Activated CD4-positive, CD25-positive, alpha-beta regulatory T cell treated with anti-CD3 and anti-CD28 coated beads, Interleukin-2, amount 50 U/mL, for 72 hours (primary cell): ENCODE data around the gene FRMD4A.
"Not testable (repeated sequence)": the region's sequence is repeated elsewhere in the genome, so short reads cannot be mapped to it uniquely, and the experiment has no call there.

Experiments used
- DNase-seq: peaks from one replicate; pipeline ENCODE4 v3.0.0; 2021

The FRMD4A gene

DNA sequence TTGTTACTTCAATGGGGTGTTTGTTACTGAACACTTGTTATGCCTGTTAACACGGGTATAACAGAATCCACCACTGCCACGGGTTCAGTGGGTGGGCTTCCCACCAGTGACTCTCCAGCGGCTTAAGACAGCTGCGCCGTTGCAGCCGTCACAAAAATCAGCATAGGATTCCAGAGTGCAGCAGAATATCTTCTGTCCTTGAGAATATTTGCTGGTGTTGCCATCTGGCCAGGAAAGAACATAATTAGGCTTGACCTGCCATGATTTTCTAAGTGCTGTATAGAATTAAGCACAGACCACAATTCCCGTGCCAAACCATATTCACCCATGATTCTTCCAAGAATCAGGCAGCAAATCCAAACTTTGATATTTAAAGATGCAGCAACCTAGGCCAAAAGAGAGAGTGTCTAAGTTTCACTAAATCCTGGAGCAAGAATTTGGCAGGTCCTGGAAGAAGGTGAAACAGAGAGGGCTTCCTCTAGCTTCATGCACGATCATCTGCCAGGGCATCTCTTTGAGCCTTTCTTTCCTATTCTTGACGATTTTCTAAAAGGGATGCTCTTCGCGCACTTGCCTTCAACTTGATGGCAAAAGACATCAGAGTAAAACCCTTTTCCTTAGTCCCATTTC lies 95.0 kb downstream of the FRMD4A start:
- no peak for DNase-seq

DNA sequence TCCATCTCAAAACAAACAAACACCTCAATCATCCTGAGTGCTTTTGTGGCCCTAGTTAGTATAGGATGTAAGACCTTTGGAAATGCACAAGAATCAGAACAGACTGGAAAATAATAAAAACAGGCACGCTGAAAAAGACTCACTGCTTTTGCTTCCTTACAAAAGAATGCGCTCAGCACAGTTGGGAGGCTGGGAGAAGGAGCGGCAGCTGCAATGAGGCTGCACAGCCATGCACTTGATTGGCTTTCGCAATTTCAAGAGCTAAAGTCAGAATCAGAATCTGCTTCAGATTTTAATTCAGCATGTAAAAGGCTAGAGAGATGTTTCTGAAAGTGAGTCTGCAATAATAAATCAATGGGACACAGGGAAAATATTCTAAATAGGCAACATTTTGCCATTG lies 97.2 kb downstream of the FRMD4A start:
- no peak for DNase-seq

DNA sequence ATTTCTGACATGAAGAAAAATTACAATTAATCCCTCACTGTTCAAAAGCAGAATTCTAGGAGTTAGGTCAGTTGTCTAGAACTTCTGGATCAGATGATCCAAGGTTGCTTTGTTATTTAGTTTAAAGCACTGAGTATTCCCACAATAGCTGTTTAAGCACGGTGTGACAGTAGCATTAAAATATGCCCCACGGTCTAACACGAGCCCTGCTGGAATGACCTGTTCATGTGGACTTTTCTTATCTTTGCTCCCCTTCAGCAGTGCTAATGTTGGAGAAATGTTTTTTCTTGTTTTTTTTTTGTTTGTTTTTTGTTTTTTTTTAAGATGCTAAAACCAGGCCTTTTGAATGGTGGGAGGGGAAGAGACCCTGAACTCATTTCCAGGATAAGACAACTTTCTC lies 101.9 kb downstream of the FRMD4A start:
- DNase-seq, result not testable (repeated sequence)

DNA sequence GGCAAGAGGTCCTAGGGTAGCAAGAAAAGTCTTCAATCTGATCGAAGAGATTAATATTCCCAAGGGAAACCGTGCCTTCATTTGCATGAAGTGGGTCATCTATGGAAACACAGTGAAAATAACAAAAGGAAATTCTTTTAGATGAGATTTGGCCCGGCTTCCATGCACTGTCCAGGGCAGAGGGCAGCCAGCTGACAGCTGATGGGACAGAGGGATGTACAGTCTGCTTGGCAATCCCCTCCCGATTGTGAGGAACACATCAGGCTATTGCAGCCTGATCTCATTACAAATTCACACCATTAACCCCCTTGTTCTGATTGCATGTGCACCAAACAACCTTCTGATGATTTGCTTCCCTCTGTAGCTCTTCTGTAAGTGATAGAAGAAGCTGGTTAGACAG lies 105.3 kb downstream of the FRMD4A start:
- DNase-seq, result no peak

DNA sequence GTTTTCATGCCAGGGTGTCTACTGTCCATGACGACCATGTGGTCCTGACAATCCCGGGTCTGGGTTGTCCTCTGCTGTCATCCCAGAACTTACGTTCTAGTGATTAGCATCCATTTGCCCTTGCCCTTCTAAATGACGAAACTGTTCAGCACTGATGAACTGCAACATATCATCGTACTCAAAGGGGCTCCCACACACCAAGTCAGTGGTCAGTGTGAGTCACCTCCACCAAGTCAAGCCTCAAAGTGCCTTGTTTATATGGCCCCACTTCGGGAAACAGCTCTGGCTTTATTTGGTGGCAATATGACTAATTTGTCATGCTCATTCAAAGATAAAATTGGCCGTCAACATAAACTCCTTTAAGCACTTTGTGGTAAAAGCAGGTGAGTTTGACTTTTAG lies 110.7 kb downstream of the FRMD4A start:
- DNase-seq, result no peak

DNA sequence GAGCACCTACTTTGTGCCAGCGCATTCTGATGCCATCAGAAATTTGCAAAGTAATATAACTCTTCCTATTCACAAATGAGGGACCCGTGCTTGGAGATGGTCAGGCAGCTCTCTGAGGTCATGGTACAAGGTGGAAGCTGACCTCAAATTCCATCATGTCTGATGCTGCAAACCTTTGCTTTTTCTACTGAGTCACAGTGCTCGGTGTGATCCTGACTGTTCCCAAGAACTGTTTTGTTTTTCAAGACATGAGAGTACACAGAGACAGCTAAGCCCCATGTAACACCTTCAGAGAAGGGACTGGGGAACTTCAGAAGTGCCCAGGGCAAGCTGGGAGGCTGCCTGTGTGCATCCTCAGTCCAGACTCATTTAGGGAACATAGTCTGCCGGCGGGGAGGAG lies 111.3 kb downstream of the FRMD4A start:
- DNase-seq, result no peak

DNA sequence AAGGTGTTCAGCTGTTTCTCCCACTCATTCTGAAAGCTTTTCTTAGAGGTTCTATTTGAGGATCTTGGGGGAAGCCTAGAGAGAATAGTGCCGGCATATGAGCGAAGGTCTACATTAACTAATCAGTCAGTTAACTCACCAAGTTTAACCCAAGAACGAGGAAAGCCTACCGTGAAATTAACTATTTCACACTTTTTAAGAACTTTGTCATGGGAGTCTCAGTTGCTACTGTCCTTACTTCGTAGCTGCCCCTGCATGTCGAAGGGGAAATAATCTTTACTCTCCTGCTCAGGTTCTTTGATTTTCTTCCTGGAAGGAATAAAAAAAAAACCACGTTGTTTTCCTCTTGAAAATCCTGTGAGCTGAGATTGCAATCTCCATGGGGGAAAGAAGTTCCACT lies 115.1 kb downstream of the FRMD4A start:
- DNase-seq, result no peak

DNA sequence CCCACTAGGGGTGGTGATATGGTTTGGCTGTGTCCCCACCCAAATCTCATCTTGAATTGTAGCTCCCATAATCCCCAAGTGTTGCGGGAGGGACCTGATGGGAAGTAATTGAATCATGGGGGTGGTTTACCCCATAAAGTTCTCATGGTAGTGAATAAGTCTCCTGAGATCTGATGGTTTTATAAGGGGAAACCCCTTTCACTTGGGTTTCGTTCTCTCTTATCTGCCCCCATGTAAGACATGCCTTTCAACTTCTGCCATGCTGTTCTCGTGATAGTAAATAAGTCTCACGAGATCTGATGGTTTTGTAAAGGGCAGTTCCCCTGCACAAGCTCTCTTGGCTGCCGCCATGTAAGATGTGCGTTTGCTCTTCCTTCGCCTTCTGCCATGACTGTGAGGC lies 117.0 kb downstream of the FRMD4A start:
- DNase-seq, result not testable (repeated sequence)

DNA sequence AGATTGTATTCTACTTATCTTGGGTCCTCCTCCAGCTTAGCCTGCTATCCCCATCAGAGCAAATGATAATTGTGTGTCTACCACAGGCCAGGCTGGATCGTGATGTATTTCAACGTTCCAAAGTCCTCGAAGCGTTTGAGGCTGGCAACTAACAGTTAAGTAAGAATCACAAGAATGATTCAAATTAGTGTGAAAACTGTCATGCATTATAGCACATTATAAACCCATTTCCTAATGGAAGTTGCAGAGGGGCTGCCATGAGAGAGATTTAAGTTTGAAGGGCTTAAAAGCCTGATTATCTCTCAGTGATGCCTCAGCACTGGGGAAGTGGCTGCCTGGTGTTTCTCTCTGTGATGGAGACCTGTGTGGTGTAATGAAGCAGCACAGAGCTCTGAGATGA lies 119.1 kb downstream of the FRMD4A start:
- no peak for DNase-seq

DNA sequence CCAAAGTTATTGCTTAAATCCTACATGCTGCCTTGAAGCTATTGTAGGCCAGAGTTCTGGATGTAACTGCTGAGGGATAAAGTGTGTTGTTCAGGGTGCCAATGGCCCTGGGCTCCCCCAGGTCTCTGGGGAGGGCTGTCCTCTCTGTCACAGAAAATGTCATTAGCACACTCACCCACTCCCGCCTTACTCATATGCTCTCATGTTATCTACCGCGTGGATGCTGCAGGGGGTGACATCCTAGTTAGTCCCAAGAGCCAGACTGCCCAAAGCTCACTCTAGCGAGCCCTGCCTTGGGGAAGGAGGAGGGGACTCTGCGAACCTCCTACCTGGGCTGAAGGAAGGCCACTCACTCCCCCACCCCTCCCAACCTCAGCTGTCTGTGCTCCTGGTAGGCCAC lies 122.5 kb downstream of the FRMD4A start:
- no peak for DNase-seq

DNA sequence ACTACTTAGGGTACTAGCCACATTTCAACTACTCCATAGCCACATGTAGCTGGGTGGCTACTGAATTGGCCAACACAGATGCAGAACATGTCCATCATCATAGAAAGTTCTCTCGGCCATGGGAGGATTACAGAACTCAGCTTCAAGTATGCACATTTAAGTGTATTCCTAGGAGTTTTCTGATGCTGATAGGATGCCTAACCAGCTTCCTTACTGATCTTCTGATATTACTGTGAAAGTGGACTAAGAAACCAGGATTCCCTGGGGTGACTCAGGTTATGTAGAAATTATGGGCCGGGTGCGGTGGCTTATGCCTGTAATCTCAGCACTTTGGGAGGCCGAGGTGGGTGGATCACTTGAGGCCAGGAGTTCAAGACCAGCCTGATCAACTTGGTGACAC lies 125.5 kb downstream of the FRMD4A start:
- no peak for DNase-seq

DNA sequence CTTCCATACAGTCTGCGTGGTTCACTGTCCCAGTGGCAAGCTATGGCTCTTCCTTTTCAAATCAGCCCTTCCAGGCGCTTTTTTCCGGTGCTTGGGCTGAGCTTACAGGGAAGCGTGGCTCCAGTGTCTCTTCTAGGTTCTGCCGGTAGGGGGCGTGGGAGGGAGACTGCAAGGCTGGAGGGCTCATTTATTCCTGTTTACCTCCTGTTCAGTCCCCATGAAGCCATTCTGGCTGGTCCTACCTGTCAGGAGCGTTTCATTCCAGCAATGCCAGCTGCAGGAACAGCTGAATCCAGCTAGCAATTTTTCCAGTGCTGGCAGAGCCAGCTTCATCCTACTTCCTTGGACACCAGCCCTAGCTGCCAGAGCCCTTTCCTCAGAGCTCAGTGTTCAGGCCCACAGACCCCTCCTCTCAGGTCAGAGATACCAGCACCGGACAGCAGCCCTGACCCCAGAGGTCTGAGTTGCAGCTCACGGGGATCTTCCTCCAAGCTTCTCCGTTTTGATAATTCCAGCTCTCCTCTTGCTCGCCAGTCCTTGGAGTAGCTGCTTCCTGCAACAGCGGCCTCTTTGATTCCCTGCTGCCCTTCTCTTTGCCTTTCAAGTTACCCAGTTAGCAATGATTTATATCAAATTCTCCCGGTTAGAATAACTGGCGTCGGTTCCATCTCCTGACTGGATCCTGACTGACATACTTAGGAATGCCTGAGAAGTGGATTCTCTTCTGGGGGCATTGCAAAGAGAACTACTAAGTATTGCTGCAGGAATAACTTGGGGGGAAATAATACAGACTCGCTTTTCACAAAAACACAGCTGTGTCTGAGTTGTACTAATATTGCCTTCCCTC lies 129.8 kb downstream of the FRMD4A start:
- DNase-seq, result no peak

DNA sequence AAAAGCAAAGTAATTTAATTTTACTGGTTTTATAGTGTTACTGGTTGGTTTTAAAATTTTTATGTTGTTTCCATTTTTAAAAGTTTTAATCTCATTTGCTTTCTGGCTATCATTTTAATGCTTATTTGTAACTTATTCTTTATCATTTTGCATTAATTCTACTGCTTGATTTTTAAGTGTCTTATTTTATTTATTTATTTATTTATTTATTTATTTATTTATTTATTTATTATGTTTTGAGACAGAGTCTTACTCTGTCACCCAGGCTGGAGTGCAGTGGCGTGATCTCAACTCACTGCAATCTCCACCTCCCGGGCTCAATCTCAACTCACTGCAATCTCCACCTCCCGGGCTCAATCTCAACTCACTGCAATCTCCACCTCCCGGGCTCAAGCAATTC lies 131.6 kb downstream of the FRMD4A start:
- DNase-seq, result not testable (repeated sequence)

DNA sequence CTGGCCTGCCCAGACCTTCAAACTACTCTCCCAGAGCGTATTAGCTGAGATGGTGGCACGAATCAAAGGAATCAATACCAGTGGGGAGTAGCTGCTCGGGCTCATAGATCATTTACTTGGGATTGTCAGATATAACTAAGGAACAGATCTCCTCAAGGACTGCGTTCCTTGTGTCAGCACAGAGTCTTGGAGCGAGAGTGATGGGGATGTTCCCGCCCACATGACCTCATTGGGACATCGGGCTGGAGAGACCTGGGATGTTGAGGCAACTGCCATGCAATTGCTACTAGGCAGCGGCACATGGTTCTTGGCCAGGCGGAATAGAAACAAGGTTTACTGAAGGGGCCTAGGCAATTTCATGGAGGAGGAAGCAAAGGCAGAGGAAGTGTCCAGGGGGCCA lies 132.6 kb downstream of the FRMD4A start:
- no peak for DNase-seq

DNA sequence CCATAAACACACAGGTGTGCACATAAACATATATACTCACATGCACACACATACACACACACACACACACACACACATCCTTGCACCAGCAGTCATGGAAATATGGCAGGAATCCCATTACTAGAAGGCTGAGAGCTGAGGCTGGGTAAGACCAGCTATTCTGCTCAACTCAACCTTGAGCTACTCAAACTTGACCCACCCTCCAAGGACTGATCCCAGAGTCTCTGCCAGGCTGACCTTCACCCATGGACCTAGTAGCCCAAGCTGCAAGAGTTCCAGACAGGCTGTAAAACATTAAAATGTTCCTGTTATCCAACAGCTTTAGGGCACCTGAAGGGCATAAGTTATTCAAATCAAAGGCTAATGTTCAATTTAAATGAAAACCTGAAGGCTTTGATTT lies 134.6 kb downstream of the FRMD4A start:
- no peak for DNase-seq

DNA sequence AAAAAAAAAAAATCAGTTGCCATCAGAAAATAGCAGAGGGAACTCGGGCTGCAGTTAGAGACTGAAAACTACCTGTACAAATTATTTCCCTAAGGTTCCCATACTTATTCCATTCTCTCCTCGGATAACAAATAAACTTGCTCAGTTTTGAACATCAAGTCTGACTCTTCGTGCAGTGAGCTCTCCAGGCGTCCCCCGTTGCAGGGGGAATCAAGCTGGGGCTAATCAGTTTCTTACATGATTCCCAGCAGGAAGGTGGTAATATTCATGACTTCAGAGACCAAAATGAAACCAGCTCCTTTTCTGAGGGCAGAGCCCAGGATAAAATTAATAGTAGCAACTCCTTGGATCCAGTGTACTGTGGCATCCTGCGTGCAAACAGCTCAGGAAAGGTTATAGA lies 135.3 kb downstream of the FRMD4A start:
- DNase-seq, result no peak

DNA sequence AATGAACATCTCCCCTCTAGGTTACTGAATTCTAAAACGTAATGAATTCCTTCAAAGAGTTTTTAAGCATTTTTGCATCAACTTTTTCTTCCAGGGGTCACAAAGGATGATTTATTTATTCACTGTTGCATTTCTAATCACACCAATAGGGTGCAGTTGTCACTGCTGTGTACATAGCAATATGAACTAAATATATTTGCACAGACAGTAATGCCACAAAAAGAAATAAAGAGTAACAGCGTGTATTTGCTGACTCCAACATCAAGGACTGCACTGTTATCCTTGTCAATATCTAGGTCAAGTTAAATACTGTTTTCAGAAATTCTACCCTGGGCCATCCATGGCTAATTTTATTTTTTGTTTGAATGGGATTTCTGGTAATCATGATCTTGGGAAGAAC lies 138.0 kb downstream of the FRMD4A start:
- DNase-seq, result no peak

DNA sequence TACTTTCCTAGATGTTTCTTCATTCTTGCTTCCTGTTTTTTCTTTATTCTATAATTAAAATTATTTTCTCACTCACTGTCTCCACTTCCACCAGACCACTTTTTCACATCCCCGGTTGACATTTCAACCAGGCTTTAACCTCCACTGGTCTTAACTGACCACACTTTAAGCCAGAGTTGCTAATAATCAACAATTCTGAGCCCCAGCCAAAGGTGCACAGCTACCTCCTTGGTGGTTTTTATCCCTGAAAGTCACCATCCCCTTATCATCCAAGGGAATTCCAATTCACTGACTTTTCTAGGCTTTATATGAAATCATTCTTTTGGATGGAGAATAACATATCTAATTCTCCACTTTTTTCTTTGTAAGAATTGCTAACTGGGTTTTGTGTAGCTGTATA lies 138.9 kb downstream of the FRMD4A start:
- no peak for DNase-seq

DNA sequence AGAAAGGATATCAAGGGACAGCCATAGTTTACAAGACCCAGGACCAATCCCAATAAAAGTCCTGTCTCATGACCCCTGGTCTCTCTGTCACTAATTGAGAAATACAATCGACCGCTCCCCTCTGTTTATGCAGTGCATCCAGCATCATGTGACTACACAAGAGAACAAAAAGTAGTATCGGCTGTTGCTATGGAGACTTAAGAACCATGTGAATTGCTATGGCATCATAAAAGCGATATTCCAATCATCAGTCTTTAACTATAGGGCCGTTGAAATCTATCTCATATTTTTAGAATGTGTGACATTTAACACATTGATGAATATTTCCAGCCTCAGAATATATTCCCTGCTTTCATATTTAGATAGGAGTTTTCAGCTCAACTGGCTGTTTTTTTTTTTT lies 139.3 kb downstream of the FRMD4A start:
- no peak for DNase-seq

DNA sequence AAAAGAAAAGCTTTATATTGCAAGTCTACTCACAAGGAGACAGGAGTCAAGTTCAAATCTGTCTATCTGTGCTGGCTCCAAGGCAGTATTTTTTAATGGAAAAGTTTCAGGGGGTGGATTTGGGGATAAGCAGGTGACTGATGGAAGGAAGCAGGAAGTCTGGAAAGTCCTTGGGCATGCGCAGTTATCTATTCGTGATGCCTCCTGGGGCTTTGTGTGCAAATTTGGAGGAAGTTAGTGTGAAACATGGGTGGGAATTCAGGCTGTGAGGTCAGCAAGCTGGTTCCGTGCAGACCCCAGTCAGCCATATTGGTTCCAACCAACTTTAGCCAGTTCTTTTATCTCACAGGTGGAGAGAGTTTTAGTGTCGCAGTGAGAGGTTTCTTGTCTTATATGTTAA lies 140.0 kb downstream of the FRMD4A start:
- DNase-seq, result no peak

DNA sequence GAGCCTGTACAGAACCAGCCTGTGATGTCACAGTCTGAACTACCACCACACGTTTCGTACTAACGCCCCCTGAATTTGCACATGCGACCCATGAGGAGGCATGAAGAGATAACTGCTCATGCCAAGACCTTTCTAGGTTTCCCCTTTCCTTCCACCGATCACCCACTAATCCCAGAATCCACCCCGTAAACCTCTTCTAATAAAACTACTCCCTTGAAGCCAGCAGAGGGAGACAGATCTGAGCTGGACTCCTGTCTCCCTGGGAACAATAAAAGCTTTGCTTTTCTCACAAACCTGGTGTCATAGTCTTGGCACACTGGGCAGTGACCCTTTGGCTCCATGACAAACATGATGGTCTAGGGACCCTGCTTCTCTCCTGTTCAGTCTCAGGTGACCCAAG lies 144.5 kb downstream of the FRMD4A start:
- DNase-seq, result no peak

DNA sequence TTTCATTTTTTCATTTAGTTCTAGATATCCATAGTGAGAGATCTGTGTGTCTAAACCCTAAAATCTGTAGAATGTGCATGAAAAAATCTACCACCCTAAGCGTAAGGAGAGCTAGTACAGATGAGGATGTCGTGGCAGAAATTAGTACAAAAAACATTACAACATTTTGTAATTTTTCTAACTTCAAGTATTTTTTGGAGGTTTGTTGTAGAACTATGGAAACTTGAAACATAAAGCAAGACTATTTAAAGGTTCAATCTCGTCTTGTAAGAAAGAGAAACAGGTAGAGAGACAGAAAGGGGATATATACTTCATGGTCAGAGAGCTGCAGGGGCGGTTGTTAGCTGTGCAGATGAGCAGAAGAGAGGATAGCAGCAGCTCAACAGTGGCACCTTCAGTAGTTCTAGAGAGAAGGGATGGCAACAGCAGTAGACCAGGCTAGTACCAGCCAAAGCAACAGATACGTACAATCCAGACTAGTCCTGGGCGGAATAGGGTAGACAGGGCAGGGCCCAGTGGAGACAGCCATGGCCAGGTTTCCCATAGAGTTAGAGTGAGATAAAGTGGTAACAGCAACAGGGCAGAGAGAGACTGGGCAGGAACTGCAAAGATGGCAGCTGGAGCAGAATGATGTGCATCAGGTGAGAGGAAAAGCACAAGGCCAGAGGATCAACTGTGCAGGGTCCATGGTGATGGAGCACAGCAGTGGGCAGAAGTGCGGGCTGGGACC lies 145.2 kb downstream of the FRMD4A start:
- DNase-seq, result peak; percentile 44

DNA sequence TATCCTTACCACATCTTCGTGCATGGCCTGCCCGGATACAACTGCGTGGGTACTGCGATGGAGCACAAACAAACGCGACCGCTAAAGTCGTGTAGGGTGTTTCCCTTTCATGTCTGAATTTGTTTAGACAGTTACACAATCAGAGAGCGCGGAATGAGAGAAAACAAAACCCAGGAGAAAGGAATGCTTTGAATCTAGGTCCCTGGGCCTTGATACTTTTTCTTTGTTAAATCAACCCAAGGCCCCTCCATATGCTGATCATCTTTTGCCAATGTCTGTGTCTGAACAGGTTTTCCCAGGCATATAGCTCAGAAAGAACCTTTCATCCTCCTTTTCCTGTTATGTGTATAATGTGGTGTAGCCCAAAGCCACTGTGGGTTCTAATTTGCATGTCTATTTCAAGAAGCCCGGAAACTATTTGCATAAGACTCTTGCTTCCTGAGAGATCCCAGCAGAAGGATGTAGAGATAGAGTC lies 145.8 kb downstream of the FRMD4A start:
- no peak for DNase-seq

DNA sequence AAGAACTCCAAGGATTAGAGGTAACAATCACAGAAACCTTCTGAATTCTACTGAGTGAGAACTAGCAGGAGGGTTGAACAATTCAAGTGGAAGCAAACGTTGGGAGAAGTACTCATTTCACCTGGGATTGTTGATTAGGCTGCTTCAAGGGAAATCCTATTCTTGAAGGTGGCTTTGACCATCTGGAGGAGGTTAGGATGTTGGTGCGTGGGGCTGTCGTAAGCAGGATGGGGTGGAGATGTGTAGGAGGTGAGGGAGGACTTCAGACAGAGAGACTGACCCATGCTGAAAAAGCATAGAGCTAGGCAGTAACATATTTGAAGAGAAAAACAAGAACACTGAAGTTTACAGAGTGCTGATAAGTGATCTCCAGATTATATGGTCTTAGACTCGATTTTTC lies 147.9 kb downstream of the FRMD4A start:
- DNase-seq, result no peak
